DOHH2 (cell line): ENCODE data around the gene DKK3.

Source experiments
- H3F3A ChIP-seq: fragments of 200-600 bp; sonication (generic), shearing (Covaris generic); 2 replicates; pipeline ENCODE4 v1.6.0; 2016; ENCODE audit warnings: antibody characterized with exemption, mild to moderate bottlenecking; ENCODE audit not compliant: control insufficient read depth, insufficient read depth
- H3K27ac ChIP-seq: fragments of 200-600 bp; sonication (generic); 2 replicates; pipeline ENCODE4 v1.5.1; 2014; ENCODE audit warnings: low read depth, mild to moderate bottlenecking, low read length, moderate library complexity
- H3K27me3 ChIP-seq: fragments of 200-600 bp; sonication (generic); 2 replicates; pipeline ENCODE4 v1.6.1; 2014; ENCODE audit warnings: mild to moderate bottlenecking, low read length, mixed read lengths; ENCODE audit not compliant: control insufficient read depth
- H3K36me3 ChIP-seq: fragments of 200-600 bp; sonication (generic); 2 replicates; pipeline ENCODE4 v1.6.1; 2014; ENCODE audit warnings: mild to moderate bottlenecking, low read length, moderate library complexity, mixed read lengths; ENCODE audit not compliant: control insufficient read depth
- H3K4me1 ChIP-seq: fragments of 200-600 bp; sonication (generic); 2 replicates; pipeline ENCODE4 v1.6.1; 2014; ENCODE audit warnings: mild to moderate bottlenecking, low read length, mixed read lengths; ENCODE audit not compliant: control insufficient read depth
- H3K4me2 ChIP-seq: fragments of 200-600 bp; sonication (generic); 2 replicates; pipeline ENCODE4 v1.6.0; 2014; ENCODE audit warnings: mild to moderate bottlenecking, low read length, moderate library complexity
- H3K4me3 ChIP-seq: fragments of 200-600 bp; sonication (generic); 2 replicates; pipeline ENCODE4 v1.5.1; 2014; ENCODE audit warnings: mild to moderate bottlenecking, low read length, mixed read lengths
- H3K79me2 ChIP-seq: fragments of 200-600 bp; sonication (generic); 2 replicates; pipeline ENCODE4 v1.6.1; 2014; ENCODE audit warnings: mild to moderate bottlenecking, low read length, mixed read lengths; ENCODE audit not compliant: control insufficient read depth
- H3K9me2 ChIP-seq: fragments of 200-600 bp; sonication (generic); replicated peaks from 2 replicates; pipeline ENCODE4 v1.6.1; 2014; ENCODE audit warnings: mild to moderate bottlenecking, low read length, mixed read lengths; ENCODE audit not compliant: control insufficient read depth
- H3K9me3 ChIP-seq: fragments of 200-600 bp; sonication (generic); 2 replicates; pipeline ENCODE4 v1.6.1; 2014; ENCODE audit warnings: antibody characterized with exemption, low read length, mixed read lengths; ENCODE audit not compliant: control insufficient read depth, insufficient read depth
- H4K20me1 ChIP-seq: fragments of 200-600 bp; sonication (generic); 2 replicates; pipeline ENCODE4 v1.6.0; 2014; ENCODE audit warnings: low read depth, mild to moderate bottlenecking, antibody characterized with exemption, low read length, moderate library complexity; ENCODE audit not compliant: control insufficient read depth, insufficient read depth
- EZH2phosphoT487 ChIP-seq: fragments of 200-600 bp; sonication (generic); IDR thresholded peaks from 2 replicates; pipeline ENCODE4 v1.6.1; 2017; ENCODE audit warnings: borderline replicate concordance, mild to moderate bottlenecking, antibody characterized with exemption, low read length, moderate library complexity, mixed read lengths
- TF ChIP-seq, protein P1 (sequence below): fragments of 200-600 bp; sonication (generic); IDR thresholded peaks from one replicate; pipeline ENCODE4 v1.5.1; 2014; ENCODE audit warnings: antibody characterized with exemption, mild to moderate bottlenecking, low read depth, low read length; ENCODE audit not compliant: poor library complexity, severe bottlenecking

Gene DKK3

DNA sequence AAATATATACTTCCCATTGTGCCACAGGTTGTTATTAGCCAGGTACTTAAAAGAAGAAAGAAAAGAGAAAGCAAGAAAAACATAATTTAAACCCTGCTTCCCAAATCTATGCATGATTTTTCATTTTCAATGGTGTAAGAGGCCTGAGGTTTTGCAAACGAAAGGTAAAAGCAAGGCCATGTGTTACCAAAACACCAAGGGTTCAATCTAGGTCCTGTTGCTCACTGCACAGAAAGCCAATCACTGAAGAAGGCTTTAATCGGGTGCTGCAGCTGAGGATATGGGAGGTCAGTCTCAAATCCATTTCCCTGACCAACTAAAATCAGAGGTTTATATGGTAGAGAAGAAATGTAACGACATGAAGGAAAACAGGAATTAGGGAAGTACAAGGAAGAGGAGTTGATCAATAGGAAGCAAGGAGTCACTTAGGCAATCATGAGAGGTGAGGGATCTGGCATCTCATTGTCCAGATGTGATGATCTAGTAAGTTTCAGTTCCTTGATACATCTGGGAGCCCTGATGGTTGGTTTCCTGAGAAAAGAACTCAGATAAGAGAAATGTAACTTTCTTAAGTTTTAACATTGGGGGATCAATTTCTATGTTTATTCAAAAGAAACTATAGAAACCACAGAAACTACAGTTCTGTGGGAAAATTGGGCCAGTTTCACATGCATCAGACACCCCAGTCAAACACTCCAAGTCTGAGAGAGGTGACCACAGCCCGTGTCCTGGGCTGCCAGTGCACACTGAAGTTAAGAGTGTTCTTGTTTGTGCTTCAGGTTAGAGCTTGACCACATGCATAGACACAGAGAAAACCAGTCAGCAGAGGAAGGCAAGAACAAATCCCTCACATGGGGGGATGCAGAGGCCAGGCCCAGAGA lies 18.1 kb upstream of the DKK3 start:
- no peak overlapping the region for H3K4me2 ChIP-seq
- no peaks in the 10 kb centered on the region for H3K79me2 ChIP-seq
- no peaks in the 10 kb centered on the region for H3K9me3 ChIP-seq
- H3K36me3 ChIP-seq: no peaks in the 10 kb centered on the region
- no peak for TF ChIP-seq EZH2phosphoT487
- TF ChIP-seq, protein P1, sequence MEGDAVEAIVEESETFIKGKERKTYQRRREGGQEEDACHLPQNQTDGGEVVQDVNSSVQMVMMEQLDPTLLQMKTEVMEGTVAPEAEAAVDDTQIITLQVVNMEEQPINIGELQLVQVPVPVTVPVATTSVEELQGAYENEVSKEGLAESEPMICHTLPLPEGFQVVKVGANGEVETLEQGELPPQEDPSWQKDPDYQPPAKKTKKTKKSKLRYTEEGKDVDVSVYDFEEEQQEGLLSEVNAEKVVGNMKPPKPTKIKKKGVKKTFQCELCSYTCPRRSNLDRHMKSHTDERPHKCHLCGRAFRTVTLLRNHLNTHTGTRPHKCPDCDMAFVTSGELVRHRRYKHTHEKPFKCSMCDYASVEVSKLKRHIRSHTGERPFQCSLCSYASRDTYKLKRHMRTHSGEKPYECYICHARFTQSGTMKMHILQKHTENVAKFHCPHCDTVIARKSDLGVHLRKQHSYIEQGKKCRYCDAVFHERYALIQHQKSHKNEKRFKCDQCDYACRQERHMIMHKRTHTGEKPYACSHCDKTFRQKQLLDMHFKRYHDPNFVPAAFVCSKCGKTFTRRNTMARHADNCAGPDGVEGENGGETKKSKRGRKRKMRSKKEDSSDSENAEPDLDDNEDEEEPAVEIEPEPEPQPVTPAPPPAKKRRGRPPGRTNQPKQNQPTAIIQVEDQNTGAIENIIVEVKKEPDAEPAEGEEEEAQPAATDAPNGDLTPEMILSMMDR: no peak
- H3F3A ChIP-seq: no peaks in the 10 kb centered on the region
- H3K4me1 ChIP-seq: no peaks in the 10 kb centered on the region
- H3K4me3 ChIP-seq: no peak overlapping the region
- H3K27me3 ChIP-seq: no peaks in the 10 kb centered on the region
- no peak overlapping the region for H3K27ac ChIP-seq
- H3K9me2 ChIP-seq: no peaks in the 10 kb centered on the region
- H4K20me1 ChIP-seq: no peaks in the 10 kb centered on the region

DNA sequence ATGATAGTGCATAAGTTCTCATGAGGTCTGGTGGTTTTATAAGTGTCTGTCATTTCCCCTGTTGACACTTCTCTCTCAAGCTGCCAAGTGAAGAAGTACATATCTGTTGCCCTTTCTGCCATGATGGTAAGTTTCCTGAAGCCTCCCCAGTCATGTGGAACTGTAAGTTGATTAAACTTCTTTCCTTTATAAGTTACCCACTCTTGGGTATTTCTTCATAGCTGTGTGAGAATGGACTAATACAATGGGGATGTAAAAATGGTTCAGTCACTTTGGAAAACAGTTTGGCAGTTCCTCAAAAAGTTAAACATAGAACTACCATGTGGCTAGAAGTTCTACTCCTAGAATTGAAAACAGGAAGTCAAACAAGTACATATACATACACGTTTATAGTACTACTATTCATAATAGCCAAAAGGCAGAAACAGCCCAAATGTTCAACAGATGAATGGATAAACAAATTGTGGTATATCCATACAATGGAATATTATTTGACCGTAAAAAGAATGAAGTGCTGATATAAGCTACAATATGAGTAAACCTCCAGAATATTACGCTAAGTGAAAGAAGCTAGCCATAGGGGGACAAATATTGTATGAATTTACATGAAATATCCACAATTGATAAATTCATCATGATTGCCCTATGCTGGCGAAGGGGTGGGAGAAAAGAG lies 16.0 kb upstream of the DKK3 start:
- H3K9me2 ChIP-seq: no peaks in the 10 kb centered on the region
- no peaks in the 10 kb centered on the region for H3K4me1 ChIP-seq
- no peaks in the 10 kb centered on the region for H3F3A ChIP-seq
- H3K4me2 ChIP-seq: no peak overlapping the region
- no peaks in the 10 kb centered on the region for H3K9me3 ChIP-seq
- no peak for TF ChIP-seq EZH2phosphoT487
- TF ChIP-seq, protein P1: no peak
- no peaks in the 10 kb centered on the region for H3K36me3 ChIP-seq
- no peak overlapping the region for H3K27ac ChIP-seq
- no peaks in the 10 kb centered on the region for H3K79me2 ChIP-seq
- no peaks in the 10 kb centered on the region for H4K20me1 ChIP-seq
- no peaks in the 10 kb centered on the region for H3K27me3 ChIP-seq
- no peak overlapping the region for H3K4me3 ChIP-seq

DNA sequence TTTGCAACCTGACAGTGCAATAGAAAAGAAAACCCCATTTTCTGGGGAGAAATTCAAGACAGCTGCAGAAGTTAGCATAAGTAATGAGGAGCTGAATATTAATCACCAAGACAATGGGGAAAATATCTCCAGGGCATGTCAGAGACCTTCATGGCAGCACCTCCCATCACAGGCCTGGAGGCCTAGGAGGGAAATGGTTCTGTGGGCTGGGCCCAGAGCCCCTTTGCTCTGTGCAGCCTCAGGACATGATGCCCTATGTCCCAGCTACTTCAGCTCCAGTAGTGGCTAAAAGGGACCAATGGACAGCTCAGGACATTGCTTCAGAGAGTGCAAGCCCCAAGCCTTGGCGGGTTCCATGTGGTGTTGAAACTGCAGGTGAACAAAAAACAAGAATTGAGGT lies 14.6 kb upstream of the DKK3 start:
- H3K4me3 ChIP-seq: no peak overlapping the region
- no peaks in the 10 kb centered on the region for H3K9me3 ChIP-seq
- no peaks in the 10 kb centered on the region for H3K36me3 ChIP-seq
- H4K20me1 ChIP-seq: no peaks in the 10 kb centered on the region
- TF ChIP-seq, protein P1: no peak
- TF ChIP-seq EZH2phosphoT487: no peak
- H3K4me2 ChIP-seq: no peak overlapping the region
- no peak overlapping the region for H3K27ac ChIP-seq
- no peaks in the 10 kb centered on the region for H3K79me2 ChIP-seq
- H3F3A ChIP-seq: no peaks in the 10 kb centered on the region
- no peaks in the 10 kb centered on the region for H3K4me1 ChIP-seq
- no peaks in the 10 kb centered on the region for H3K27me3 ChIP-seq
- H3K9me2 ChIP-seq: no peaks in the 10 kb centered on the region
